HG03354 (cell line): ENCODE measurements around the gene NAE1.

ENCODE experiments used
- ATAC-seq: cut with Tn5 transposase; IDR thresholded peaks from one replicate; pipeline ENCODE4 v1.9.1; 2021; ENCODE audit warnings: mild to moderate bottlenecking; ENCODE audit not compliant: unreplicated experiment, poor library complexity, severe bottlenecking

Gene NAE1

GRCh38 chr16:66851166-66851964 lies 20.6 kb upstream of the NAE1 start:
- no peak for ATAC-seq

GRCh38 chr16:66850115-66850815 lies 19.5 kb upstream of the NAE1 start:
- no peak for ATAC-seq

- no peak for ATAC-seq
These were observed 18.8 kb upstream of the NAE1 start for GRCh38 chr16:66849549-66849948.

GRCh38 chr16:66849021-66849420 lies 18.2 kb upstream of the NAE1 start:
- no peak for ATAC-seq

- no peak for ATAC-seq
These were observed 17.4 kb upstream of the NAE1 start for GRCh38 chr16:66848172-66848571.

GRCh38 chr16:66847533-66848067 lies 16.8 kb upstream of the NAE1 start:
- ATAC-seq: no peak

GRCh38 chr16:66846831-66847230 lies 16.1 kb upstream of the NAE1 start:
- ATAC-seq: no peak

GRCh38 chr16:66846266-66846665 lies 15.5 kb upstream of the NAE1 start:
- ATAC-seq: no peak

GRCh38 chr16:66845791-66846221 lies 15.0 kb upstream of the NAE1 start:
- ATAC-seq: no peak

GRCh38 chr16:66845080-66845410 lies 14.3 kb upstream of the NAE1 start:
- no peak for ATAC-seq

- ATAC-seq: no peak
These were observed 13.7 kb upstream of the NAE1 start, which contains the start of gene CA7 for GRCh38 chr16:66844342-66845079. Gene CA7, plus strand, starts transcription at chr16:66844414. Its CDS starts 74 bp downstream, at chr16:66844488.

GRCh38 chr16:66844009-66844341 lies 13.2 kb upstream of the NAE1 start:
- no peak for ATAC-seq

- ATAC-seq: no peak
These were observed 12.4 kb upstream of the NAE1 start for GRCh38 chr16:66843191-66843590.

- ATAC-seq: no peak
These were observed 12.0 kb upstream of the NAE1 start for GRCh38 chr16:66842765-66843164.

GRCh38 chr16:66841366-66841765 lies 10.6 kb upstream of the NAE1 start:
- no peak for ATAC-seq

GRCh38 chr16:66840883-66841282 lies 10.1 kb upstream of the NAE1 start:
- ATAC-seq: no peak

- no peak for ATAC-seq
These were observed 4.0 kb upstream of the NAE1 start for GRCh38 chr16:66834746-66835145.

- no peak for ATAC-seq
These were observed 2.0 kb upstream of the NAE1 start for GRCh38 chr16:66832661-66833305.

GRCh38 chr16:66832190-66832589 lies 1.4 kb upstream of the NAE1 start:
- ATAC-seq: no peak

- no peak for ATAC-seq
These were observed 6.8 kb downstream of the NAE1 start for GRCh38 chr16:66824006-66824405.
